Activated T-helper 2 cell treated with anti-CD3 and anti-CD28 coated beads, Interferon-gamma antibody, Interleukin-2, Interleukin-4, amounts not matched to agents 10 μg/mL and 5 μg/mL and 100 μg/mL, durations not matched to agents 14 hours and 24 hours and 36 hours (primary cell): Measurements from ENCODE around the gene AKR1E2. TPM values are rescaled to one million over a fixed set of nuclear protein-coding genes. Genes with fewer than 3 reads are reported as not detected.

Experiments used
- DNase-seq: peaks from one replicate; pipeline ENCODE4 v3.0.0; 2021; ENCODE audit warnings: low spot score
- H3K27ac Mint-ChIP-seq: one replicate; pipeline ENCODE4 v1.8.0; 2021; ENCODE audit warnings: mixed read lengths
- H3K27me3 Mint-ChIP-seq: one replicate; pipeline ENCODE4 v1.8.0; 2021; ENCODE audit warnings: low read depth, mixed read lengths
- H3K36me3 Mint-ChIP-seq: one replicate; pipeline ENCODE4 v1.8.0; 2021; ENCODE audit warnings: low read depth, mixed read lengths
- H3K4me1 Mint-ChIP-seq: one replicate; pipeline ENCODE4 v1.8.0; 2021; ENCODE audit warnings: low read depth, mixed read lengths
- H3K4me3 Mint-ChIP-seq: one replicate; pipeline ENCODE4 v1.8.0; 2021; ENCODE audit warnings: low read depth, mild to moderate bottlenecking, moderate library complexity, mixed read lengths
- H3K9me3 Mint-ChIP-seq: one replicate; pipeline ENCODE4 v1.8.0; 2021; ENCODE audit warnings: mixed read lengths
- intact Hi-C: fragments of 100-400 bp; cut with micrococcal nuclease; formaldehyde crosslinking; loops from one replicate; pipeline ENCODE4 v1.15.1; 2023
- total RNA-seq: library from RNA; stranded (reverse); gene quantifications from 2 replicates; pipeline ENCODE4 v1.2.3, GENCODE V29; 2022

Gene AKR1E2
- total RNA-seq, 1 donor from 2014 or later = 8.3 TPM

GRCh38 chr10:4819067-4819466 is 6.9 kb upstream of the AKR1E2 start:
- Mint-ChIP-seq H3K4me1 (peaks cover 1% of the 10 kb centered on the region), H3K27me3 (peaks cover 32% of the 10 kb centered on the region), H3K9me3 (no peaks in the 10 kb centered on the region), H3K36me3 (no peaks in the 10 kb centered on the region), H3K4me3 (no peak overlapping the region), H3K27ac (no peak overlapping the region)
- DNase-seq = no peak
- intact Hi-C loops = loop anchor here (10.0 kb wide), 2 partner anchors 566 to 806 kb away; no protein-coding TSS in a partner anchor

GRCh38 chr10:4819707-4820106 is 6.3 kb upstream of the AKR1E2 start:
- Mint-ChIP-seq H3K4me3 (no peak overlapping the region), H3K36me3 (no peaks in the 10 kb centered on the region), H3K9me3 (no peaks in the 10 kb centered on the region), H3K27me3 (peaks cover 37% of the 10 kb centered on the region), H3K4me1 (peaks cover 1% of the 10 kb centered on the region), H3K27ac (no peak overlapping the region)
- intact Hi-C loops = loop anchor here (10.0 kb wide), 3 partner anchors 565 to 805 kb away; no protein-coding TSS in a partner anchor
- no peak for DNase-seq

GRCh38 chr10:4820804-4821401 is 5.1 kb upstream of the AKR1E2 start:
- H3K9me3 Mint-ChIP-seq = no peaks in the 10 kb centered on the region
- intact Hi-C loops = loop anchor here (10.0 kb wide), 1 partner anchor 624 kb away; no protein-coding TSS in a partner anchor
- no peaks in the 10 kb centered on the region for H3K36me3 Mint-ChIP-seq
- H3K4me1 Mint-ChIP-seq = peaks cover 3% of the 10 kb centered on the region
- DNase-seq = no peak
- H3K4me3 Mint-ChIP-seq = no peak overlapping the region
- H3K27me3 Mint-ChIP-seq = peaks cover 42% of the 10 kb centered on the region
- no peak overlapping the region for H3K27ac Mint-ChIP-seq

- H3K4me1 Mint-ChIP-seq = peaks cover 7% of the 10 kb centered on the region
- H3K27me3 Mint-ChIP-seq = peaks cover 43% of the 10 kb centered on the region
- DNase-seq = no peak
- no peaks in the 10 kb centered on the region for H3K36me3 Mint-ChIP-seq
- H3K4me3 Mint-ChIP-seq = no peak overlapping the region
- intact Hi-C loops = loop anchor here (10.0 kb wide), 1 partner anchor 623 kb away; no protein-coding TSS in a partner anchor
- H3K27ac Mint-ChIP-seq = no peak overlapping the region
- H3K9me3 Mint-ChIP-seq = no peaks in the 10 kb centered on the region
Measured at GRCh38 chr10:4822208-4822607, 3.8 kb upstream of the AKR1E2 start.

- Mint-ChIP-seq H3K4me3 (peak overlapping the region; percentile 30), H3K4me1 (peaks cover 8% of the 10 kb centered on the region), H3K27ac (no peak overlapping the region), H3K27me3 (peaks cover 38% of the 10 kb centered on the region), H3K9me3 (no peaks in the 10 kb centered on the region), H3K36me3 (no peaks in the 10 kb centered on the region)
- DNase-seq = no peak
- intact Hi-C loops = loop anchor here (10.0 kb wide), 1 partner anchor 620 kb away; no protein-coding TSS in a partner anchor
Measured at GRCh38 chr10:4824791-4825310, 1.2 kb upstream of the AKR1E2 start.

- Mint-ChIP-seq H3K36me3 (peaks cover 1% of the 10 kb centered on the region), H3K4me1 (peaks cover 8% of the 10 kb centered on the region), H3K27me3 (peaks cover 39% of the 10 kb centered on the region), H3K27ac (no peak overlapping the region), H3K9me3 (no peaks in the 10 kb centered on the region), H3K4me3 (peak overlapping the region; percentile 41)
- no peak for DNase-seq
- intact Hi-C loops = loop anchor here (10.0 kb wide), 1 partner anchor 619 kb away; no protein-coding TSS in a partner anchor
Measured at GRCh38 chr10:4825456-4825867, 545 bp upstream of the AKR1E2 start.

- Mint-ChIP-seq H3K27me3 (peaks cover 30% of the 10 kb centered on the region), H3K9me3 (no peaks in the 10 kb centered on the region), H3K36me3 (peaks cover 12% of the 10 kb centered on the region), H3K4me1 (peaks cover 8% of the 10 kb centered on the region), H3K27ac (peak overlapping the region; percentile 56), H3K4me3 (peak overlapping the region; percentile 82)
- DNase-seq = no peak
- intact Hi-C loops = loop anchor here (10.0 kb wide), 1 partner anchor 618 kb away; no protein-coding TSS in a partner anchor
Measured at GRCh38 chr10:4826792-4827324, 851 bp downstream of the AKR1E2 start.

GRCh38 chr10:4828005-4828404 is 2.0 kb downstream of the AKR1E2 start:
- Mint-ChIP-seq H3K9me3 (no peaks in the 10 kb centered on the region), H3K27ac (no peak overlapping the region), H3K27me3 (peaks cover 25% of the 10 kb centered on the region), H3K36me3 (peaks cover 18% of the 10 kb centered on the region), H3K4me3 (no peak overlapping the region), H3K4me1 (peaks cover 8% of the 10 kb centered on the region)
- intact Hi-C loops = loop anchor here (10.0 kb wide), 1 partner anchor 617 kb away; no protein-coding TSS in a partner anchor
- no peak for DNase-seq

- DNase-seq = no peak
- Mint-ChIP-seq H3K27me3 (peaks cover 11% of the 10 kb centered on the region), H3K36me3 (peaks cover 19% of the 10 kb centered on the region), H3K9me3 (no peaks in the 10 kb centered on the region), H3K4me1 (peaks cover 12% of the 10 kb centered on the region), H3K4me3 (no peak overlapping the region), H3K27ac (no peak overlapping the region)
- intact Hi-C loops = no loop called here
Measured at GRCh38 chr10:4830551-4830950, 4.5 kb downstream of the AKR1E2 start.

GRCh38 chr10:4831091-4831490 is 5.1 kb downstream of the AKR1E2 start:
- Mint-ChIP-seq H3K27ac (no peak overlapping the region), H3K9me3 (no peaks in the 10 kb centered on the region), H3K27me3 (peaks cover 8% of the 10 kb centered on the region), H3K4me3 (no peak overlapping the region), H3K36me3 (peaks cover 22% of the 10 kb centered on the region), H3K4me1 (peaks cover 13% of the 10 kb centered on the region)
- DNase-seq = no peak
- intact Hi-C loops = no loop called here

GRCh38 chr10:4833286-4833685 is 7.3 kb downstream of the AKR1E2 start:
- intact Hi-C loops = no loop called here
- Mint-ChIP-seq H3K9me3 (no peaks in the 10 kb centered on the region), H3K4me1 (peaks cover 9% of the 10 kb centered on the region), H3K4me3 (no peak overlapping the region), H3K36me3 (peaks cover 25% of the 10 kb centered on the region), H3K27ac (no peak overlapping the region), H3K27me3 (peaks cover 5% of the 10 kb centered on the region)
- no peak for DNase-seq

GRCh38 chr10:4834898-4835405 is 8.9 kb downstream of the AKR1E2 start:
- Mint-ChIP-seq H3K4me3 (no peak overlapping the region), H3K27ac (no peak overlapping the region), H3K4me1 (peaks cover 9% of the 10 kb centered on the region), H3K36me3 (peaks cover 25% of the 10 kb centered on the region), H3K27me3 (peaks cover 1% of the 10 kb centered on the region), H3K9me3 (no peaks in the 10 kb centered on the region)
- intact Hi-C loops = no loop called here
- DNase-seq = no peak

GRCh38 chr10:4835494-4835918 is 9.5 kb downstream of the AKR1E2 start:
- peaks cover 24% of the 10 kb centered on the region for H3K36me3 Mint-ChIP-seq
- peak overlapping the region; percentile 52 for H3K27ac Mint-ChIP-seq
- H3K4me3 Mint-ChIP-seq = no peak overlapping the region
- no peaks in the 10 kb centered on the region for H3K9me3 Mint-ChIP-seq
- intact Hi-C loops = no loop called here
- H3K27me3 Mint-ChIP-seq = no peaks in the 10 kb centered on the region
- peaks cover 9% of the 10 kb centered on the region for H3K4me1 Mint-ChIP-seq
- DNase-seq = no peak
